HL-60 (cell line): Measurements from ENCODE around the gene C1orf21.

ENCODE experiments used
- DNase-seq, 2 experiments: peaks; one replicate each; pipeline ENCODE4 v3.0.0-alpha.2; 2010 to 2020; ENCODE audit warnings: low read depth in 1 of 2, low spot score in 1 of 2
- H3K27ac ChIP-seq: fragments of 250-450 bp; sonication (Bioruptor Pico); replicated peaks from 2 replicates; pipeline ENCODE4 v1.5.1; 2020; ENCODE audit warnings: mild to moderate bottlenecking, moderate library complexity
- H3K27me3 ChIP-seq: fragments of 250-450 bp; sonication (Bioruptor Pico); 2 replicates; pipeline ENCODE4 v1.5.1; 2021; ENCODE audit warnings: mild to moderate bottlenecking, moderate library complexity; ENCODE audit not compliant: insufficient read depth, poor library complexity, severe bottlenecking
- H3K4me3 ChIP-seq: replicated peaks from 2 replicates; pipeline ENCODE4 v1.5.1; 2011; ENCODE audit warnings: mild to moderate bottlenecking, control low read depth, low read length; ENCODE audit not compliant: insufficient read depth
- GABPA ChIP-seq: IDR thresholded peaks from 2 replicates; pipeline ENCODE4 v1.6.1; 2012; ENCODE audit warnings: low read depth
- POLR2AphosphoS5 ChIP-seq: IDR thresholded peaks from 2 replicates; pipeline ENCODE4 v1.6.1; 2012; ENCODE audit warnings: low read depth
- SPI1 ChIP-seq: IDR thresholded peaks from 2 replicates; pipeline ENCODE4 v1.6.1; 2012; ENCODE audit warnings: low read depth, mild to moderate bottlenecking, borderline replicate concordance
- TF ChIP-seq, protein P1 (sequence below): IDR thresholded peaks from one replicate; pipeline ENCODE4 v1.5.1; 2011; ENCODE audit warnings: low read length, control low read depth, inconsistent platforms; ENCODE audit not compliant: insufficient read depth
- TF ChIP-seq, protein P2 (sequence below): IDR thresholded peaks from 2 replicates; pipeline ENCODE4 v1.6.1; 2012; ENCODE audit warnings: low read depth; ENCODE audit not compliant: insufficient replicate concordance

The C1orf21 gene

DNA sequence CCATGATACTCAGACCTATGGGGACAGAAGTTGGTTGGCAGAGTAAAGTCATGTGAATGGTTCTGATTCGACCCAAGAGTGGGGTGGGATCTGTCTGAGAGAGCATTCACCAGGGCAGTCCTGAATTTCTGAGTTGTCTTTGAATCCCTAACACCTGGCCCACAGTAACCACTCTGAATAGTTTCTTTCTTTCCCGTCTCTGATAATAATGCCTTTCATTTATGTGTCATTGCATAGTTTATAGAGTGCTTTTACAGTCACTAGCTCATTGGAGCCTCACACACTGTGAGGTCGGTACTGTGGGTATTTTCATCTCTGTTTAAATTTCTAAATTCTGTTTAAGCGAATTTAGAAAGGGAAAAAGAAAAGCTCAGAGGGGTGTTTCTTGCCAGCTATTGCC is 147.1 kb downstream of the C1orf21 start:
- Histone ChIP-seq H3K4me3 (no peak overlapping the region), H3K27me3 (no peaks in the 10 kb centered on the region), H3K27ac (no peak overlapping the region)
- no peak for DNase-seq
- TF ChIP-seq, protein P1, sequence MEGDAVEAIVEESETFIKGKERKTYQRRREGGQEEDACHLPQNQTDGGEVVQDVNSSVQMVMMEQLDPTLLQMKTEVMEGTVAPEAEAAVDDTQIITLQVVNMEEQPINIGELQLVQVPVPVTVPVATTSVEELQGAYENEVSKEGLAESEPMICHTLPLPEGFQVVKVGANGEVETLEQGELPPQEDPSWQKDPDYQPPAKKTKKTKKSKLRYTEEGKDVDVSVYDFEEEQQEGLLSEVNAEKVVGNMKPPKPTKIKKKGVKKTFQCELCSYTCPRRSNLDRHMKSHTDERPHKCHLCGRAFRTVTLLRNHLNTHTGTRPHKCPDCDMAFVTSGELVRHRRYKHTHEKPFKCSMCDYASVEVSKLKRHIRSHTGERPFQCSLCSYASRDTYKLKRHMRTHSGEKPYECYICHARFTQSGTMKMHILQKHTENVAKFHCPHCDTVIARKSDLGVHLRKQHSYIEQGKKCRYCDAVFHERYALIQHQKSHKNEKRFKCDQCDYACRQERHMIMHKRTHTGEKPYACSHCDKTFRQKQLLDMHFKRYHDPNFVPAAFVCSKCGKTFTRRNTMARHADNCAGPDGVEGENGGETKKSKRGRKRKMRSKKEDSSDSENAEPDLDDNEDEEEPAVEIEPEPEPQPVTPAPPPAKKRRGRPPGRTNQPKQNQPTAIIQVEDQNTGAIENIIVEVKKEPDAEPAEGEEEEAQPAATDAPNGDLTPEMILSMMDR, result no peak
- no peak for TF ChIP-seq POLR2AphosphoS5
- TF ChIP-seq SPI1, result no peak
- TF ChIP-seq, protein P2, sequence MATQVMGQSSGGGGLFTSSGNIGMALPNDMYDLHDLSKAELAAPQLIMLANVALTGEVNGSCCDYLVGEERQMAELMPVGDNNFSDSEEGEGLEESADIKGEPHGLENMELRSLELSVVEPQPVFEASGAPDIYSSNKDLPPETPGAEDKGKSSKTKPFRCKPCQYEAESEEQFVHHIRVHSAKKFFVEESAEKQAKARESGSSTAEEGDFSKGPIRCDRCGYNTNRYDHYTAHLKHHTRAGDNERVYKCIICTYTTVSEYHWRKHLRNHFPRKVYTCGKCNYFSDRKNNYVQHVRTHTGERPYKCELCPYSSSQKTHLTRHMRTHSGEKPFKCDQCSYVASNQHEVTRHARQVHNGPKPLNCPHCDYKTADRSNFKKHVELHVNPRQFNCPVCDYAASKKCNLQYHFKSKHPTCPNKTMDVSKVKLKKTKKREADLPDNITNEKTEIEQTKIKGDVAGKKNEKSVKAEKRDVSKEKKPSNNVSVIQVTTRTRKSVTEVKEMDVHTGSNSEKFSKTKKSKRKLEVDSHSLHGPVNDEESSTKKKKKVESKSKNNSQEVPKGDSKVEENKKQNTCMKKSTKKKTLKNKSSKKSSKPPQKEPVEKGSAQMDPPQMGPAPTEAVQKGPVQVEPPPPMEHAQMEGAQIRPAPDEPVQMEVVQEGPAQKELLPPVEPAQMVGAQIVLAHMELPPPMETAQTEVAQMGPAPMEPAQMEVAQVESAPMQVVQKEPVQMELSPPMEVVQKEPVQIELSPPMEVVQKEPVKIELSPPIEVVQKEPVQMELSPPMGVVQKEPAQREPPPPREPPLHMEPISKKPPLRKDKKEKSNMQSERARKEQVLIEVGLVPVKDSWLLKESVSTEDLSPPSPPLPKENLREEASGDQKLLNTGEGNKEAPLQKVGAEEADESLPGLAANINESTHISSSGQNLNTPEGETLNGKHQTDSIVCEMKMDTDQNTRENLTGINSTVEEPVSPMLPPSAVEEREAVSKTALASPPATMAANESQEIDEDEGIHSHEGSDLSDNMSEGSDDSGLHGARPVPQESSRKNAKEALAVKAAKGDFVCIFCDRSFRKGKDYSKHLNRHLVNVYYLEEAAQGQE, result no peak
- TF ChIP-seq GABPA, result no peak

DNA sequence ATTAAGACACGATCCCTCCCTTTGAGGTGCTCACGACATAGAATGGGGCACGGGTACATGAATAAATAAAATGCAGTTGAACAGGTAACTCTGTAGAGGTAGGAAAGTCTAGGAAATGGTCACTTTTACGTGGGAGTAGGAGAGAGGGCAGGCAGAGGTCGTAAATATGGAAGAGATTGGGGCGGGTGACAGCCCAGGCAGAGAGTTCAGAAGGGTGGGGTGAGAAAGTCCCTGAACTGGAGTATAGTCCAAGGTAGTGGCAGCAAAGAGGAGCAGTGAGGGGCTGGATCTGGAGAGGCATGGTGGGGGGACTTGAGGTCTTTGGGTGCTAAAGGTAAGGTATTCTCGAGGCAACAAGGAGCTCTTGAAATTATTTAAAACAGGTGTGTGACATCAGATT is 147.9 kb downstream of the C1orf21 start:
- H3K27ac ChIP-seq, result no peak overlapping the region
- H3K4me3 ChIP-seq, result no peak overlapping the region
- TF ChIP-seq GABPA, result no peak
- TF ChIP-seq SPI1, result no peak
- no peak for TF ChIP-seq POLR2AphosphoS5
- TF ChIP-seq, protein P2, result no peak
- TF ChIP-seq, protein P1, result no peak
- no peak for DNase-seq
- H3K27me3 ChIP-seq, result no peaks in the 10 kb centered on the region

DNA sequence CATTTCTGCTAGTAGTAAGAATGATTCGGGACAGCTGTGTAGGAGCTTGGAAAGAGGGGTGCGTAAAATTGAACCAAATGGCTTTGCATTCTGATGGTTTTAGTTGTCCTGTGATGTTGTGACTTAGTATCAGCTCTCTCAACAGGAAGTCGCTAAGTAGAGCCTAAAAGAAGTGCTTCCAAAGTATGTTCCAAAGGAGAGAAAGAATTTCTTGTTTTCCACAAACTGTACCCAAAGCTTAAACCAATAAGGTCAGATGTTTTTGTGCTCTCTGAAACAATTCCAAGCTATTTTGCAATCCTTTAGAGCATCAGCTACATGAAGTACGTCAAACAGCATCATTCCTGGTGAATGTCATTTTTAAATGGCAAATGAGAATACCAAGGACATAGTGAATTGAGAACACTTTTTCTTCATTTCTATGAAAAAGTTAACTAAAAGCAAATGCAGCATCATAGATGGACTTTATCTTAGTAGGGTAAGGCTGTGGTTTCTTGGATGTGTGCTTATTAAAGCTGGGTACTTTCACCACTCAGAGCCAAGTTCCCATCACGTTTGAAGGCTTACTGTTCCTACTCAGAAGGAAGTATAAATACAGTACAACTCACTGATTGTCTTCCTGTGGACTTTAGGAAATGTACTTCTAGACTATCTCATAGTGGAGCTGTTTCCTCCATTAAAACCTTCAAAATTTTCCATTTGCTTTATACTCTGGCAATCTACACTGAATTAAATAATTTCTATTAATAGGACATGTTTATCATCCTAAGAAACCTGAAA is 148.6 kb downstream of the C1orf21 start:
- Histone ChIP-seq H3K4me3 (no peak overlapping the region), H3K27ac (no peak overlapping the region), H3K27me3 (no peaks in the 10 kb centered on the region)
- no peak for DNase-seq
- TF ChIP-seq POLR2AphosphoS5, result no peak
- TF ChIP-seq SPI1, result no peak
- TF ChIP-seq, protein P2, result no peak
- TF ChIP-seq, protein P1, result no peak
- TF ChIP-seq GABPA, result no peak
